Osteoblast (primary cell): ENCODE measurements around the gene SH2D2A. TPM values are rescaled to one million over a fixed set of nuclear protein-coding genes. Genes with fewer than 3 reads are reported as not detected.

Experiments
- DNase-seq: peaks from one replicate; pipeline ENCODE4 v3.0.0; 2011; ENCODE audit warnings: low spot score, mixed read lengths; ENCODE audit not compliant: insufficient read length; ENCODE audit errors: missing footprints
- H2AFZ ChIP-seq: 2 replicates; pipeline ENCODE4 v1.6.0; 2011; ENCODE audit warnings: mild to moderate bottlenecking, low read length
- H3K27ac ChIP-seq: 2 replicates; pipeline ENCODE4 v1.5.1; 2011; ENCODE audit warnings: mild to moderate bottlenecking, low read depth, low read length, moderate library complexity
- H3K27me3 ChIP-seq: 2 replicates; pipeline ENCODE4 v1.6.0; 2012; ENCODE audit warnings: mild to moderate bottlenecking, control low read depth, inconsistent platforms, low read length, moderate library complexity; ENCODE audit not compliant: insufficient read depth
- H3K36me3 ChIP-seq: 2 replicates; pipeline ENCODE4 v1.5.1; 2011; ENCODE audit warnings: mild to moderate bottlenecking, low read length, control low read depth, moderate library complexity; ENCODE audit not compliant: insufficient read depth
- H3K4me1 ChIP-seq: 2 replicates; pipeline ENCODE4 v1.5.1; 2011; ENCODE audit warnings: mild to moderate bottlenecking, low read length, control low read depth, moderate library complexity; ENCODE audit not compliant: insufficient read depth
- H3K4me2 ChIP-seq: 2 replicates; pipeline ENCODE4 v1.6.0; 2011; ENCODE audit warnings: mild to moderate bottlenecking, low read length; ENCODE audit not compliant: insufficient read depth
- H3K4me3 ChIP-seq: fragments of 200-600 bp; sonication (generic); 3 replicates; pipeline ENCODE4 v1.5.1; 2012; ENCODE audit warnings: mild to moderate bottlenecking, low read length, inconsistent platforms; ENCODE audit not compliant: insufficient read depth
- H3K79me2 ChIP-seq: 2 replicates; pipeline ENCODE4 v1.6.0; 2012; ENCODE audit warnings: mild to moderate bottlenecking, low read length, control low read depth, inconsistent platforms; ENCODE audit not compliant: insufficient read depth
- H3K9me3 ChIP-seq: 2 replicates; pipeline ENCODE4 v1.5.1; 2011; ENCODE audit warnings: low read depth, low read length, control low read depth
- H4K20me1 ChIP-seq: 2 replicates; pipeline ENCODE4 v1.6.0; 2012; ENCODE audit warnings: mild to moderate bottlenecking, low read length, control low read depth; ENCODE audit not compliant: insufficient read depth
- CTCF ChIP-seq: IDR thresholded peaks from 2 replicates; pipeline ENCODE4 v1.5.1; 2011; ENCODE audit warnings: mild to moderate bottlenecking, low read depth, low read length, moderate library complexity; ENCODE audit errors: extremely low read depth
- total RNA-seq: library from RNA; depleted of rRNA; stranded (reverse); fragments of >200 nt; gene quantifications from 2 replicates; pipeline ENCODE4 v1.2.3, GENCODE V29; 2012

SH2D2A gene
- total RNA-seq, 1 donor, result 0.36 TPM

DNA sequence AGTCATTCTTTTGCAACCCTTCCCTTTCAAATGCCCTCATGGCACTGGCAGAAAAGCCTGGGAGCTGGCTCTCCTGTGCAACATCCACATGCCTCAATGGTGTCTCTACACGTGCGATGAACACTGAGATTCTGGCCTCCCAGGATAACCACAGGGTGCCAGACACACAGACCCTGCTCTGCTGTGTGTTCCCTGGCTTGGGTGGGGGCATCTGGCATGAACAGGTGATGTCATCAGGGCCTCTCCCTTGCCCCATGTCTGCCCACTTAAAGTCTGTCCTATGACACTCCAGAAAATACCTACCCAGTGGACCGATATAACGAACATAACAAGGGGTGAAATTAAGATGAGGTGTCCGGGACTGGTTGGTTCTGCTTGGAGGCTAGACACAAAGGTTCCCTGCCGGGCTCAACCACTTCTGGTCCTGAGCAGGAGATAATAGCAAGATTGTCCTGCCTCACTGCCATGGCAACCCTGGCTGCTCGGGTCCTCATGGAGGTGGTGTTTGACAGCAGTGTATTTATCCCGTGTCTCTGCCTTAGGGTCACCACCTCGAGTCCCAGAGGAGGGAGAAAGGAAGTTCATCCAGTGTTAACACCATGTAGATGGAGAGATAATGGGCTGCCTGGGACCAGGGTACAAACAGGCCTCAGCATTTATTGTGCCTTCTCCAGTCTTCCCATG is 22.9 kb upstream of the SH2D2A start:
- TF ChIP-seq CTCF, result no peak
- H3K79me2 ChIP-seq, result no peaks in the 10 kb centered on the region
- no peak overlapping the region for H3K4me3 ChIP-seq

GRCh38 chr1:156838972-156839371 is 22.3 kb upstream of the SH2D2A start:
- TF ChIP-seq CTCF, result peak; percentile 82
- Histone ChIP-seq H3K4me2 (no peak overlapping the region), H3K27ac (no peak overlapping the region), H3K4me3 (no peak overlapping the region), H4K20me1 (no peaks in the 10 kb centered on the region), H3K9me3 (no peaks in the 10 kb centered on the region), H3K79me2 (no peaks in the 10 kb centered on the region), H3K27me3 (peaks cover 23% of the 10 kb centered on the region), H2AFZ (no peak overlapping the region), H3K4me1 (no peaks in the 10 kb centered on the region), H3K36me3 (no peaks in the 10 kb centered on the region)
- DNase-seq, result peak; percentile 95

More for the DNA sequence above, 22.9 kb upstream of the SH2D2A start:
- peak; percentile 44 for DNase-seq
- peaks cover 23% of the 10 kb centered on the region for H3K27me3 ChIP-seq
- no peaks in the 10 kb centered on the region for H3K9me3 ChIP-seq
- H3K36me3 ChIP-seq, result no peaks in the 10 kb centered on the region
- H2AFZ ChIP-seq, result no peak overlapping the region
- no peak overlapping the region for H3K4me2 ChIP-seq
- no peak overlapping the region for H3K27ac ChIP-seq
- H3K4me1 ChIP-seq, result no peaks in the 10 kb centered on the region
- H4K20me1 ChIP-seq, result no peaks in the 10 kb centered on the region

- H3K4me2 ChIP-seq, result no peak overlapping the region
- no peaks in the 10 kb centered on the region for H3K4me1 ChIP-seq
- no peak overlapping the region for H3K27ac ChIP-seq
- H3K36me3 ChIP-seq, result no peaks in the 10 kb centered on the region
- no peak overlapping the region for H2AFZ ChIP-seq
- no peak overlapping the region for H3K4me3 ChIP-seq
- no peaks in the 10 kb centered on the region for H3K9me3 ChIP-seq
- no peaks in the 10 kb centered on the region for H4K20me1 ChIP-seq
- no peaks in the 10 kb centered on the region for H3K79me2 ChIP-seq
- TF ChIP-seq CTCF, result no peak
- H3K27me3 ChIP-seq, result peaks cover 34% of the 10 kb centered on the region
- peak; percentile 60 for DNase-seq
Observed at GRCh38 chr1:156836892-156837291, 20.2 kb upstream of the SH2D2A start.

DNA sequence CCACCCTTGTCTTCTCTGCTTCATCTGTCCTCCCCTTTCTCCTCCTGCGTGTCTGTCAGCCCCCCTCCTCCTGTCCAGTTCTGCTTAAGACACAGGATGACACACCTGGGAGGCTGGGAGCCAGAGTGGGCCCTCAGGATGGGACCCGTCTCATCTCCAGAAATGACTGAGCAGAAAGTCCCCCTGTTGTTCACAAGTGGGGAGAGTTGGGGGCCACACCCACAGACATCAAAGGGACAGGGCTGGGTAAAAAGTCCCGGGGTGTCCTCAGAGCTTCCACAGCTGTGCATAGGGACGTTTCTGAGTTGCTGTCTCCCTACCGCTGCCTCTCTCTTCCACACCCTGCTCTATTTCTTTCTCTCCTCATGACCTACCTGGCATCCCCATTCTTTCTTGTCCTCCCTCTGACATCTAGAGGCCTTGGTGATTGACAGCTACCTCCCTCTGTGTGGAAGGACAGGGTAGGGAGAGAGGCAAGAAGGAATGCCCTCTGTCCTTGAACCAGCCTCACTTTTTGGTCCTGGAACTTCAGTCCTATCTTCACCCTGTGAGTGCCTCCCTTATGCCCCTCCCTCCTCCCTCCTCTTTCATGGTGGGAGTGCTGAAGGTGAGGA is 19.5 kb upstream of the SH2D2A start:
- H4K20me1 ChIP-seq, result no peaks in the 10 kb centered on the region
- H2AFZ ChIP-seq, result no peak overlapping the region
- H3K79me2 ChIP-seq, result no peaks in the 10 kb centered on the region
- H3K4me2 ChIP-seq, result no peak overlapping the region
- H3K27me3 ChIP-seq, result peaks cover 40% of the 10 kb centered on the region
- DNase-seq, result no peak
- H3K4me3 ChIP-seq, result no peak overlapping the region
- no peaks in the 10 kb centered on the region for H3K9me3 ChIP-seq
- H3K36me3 ChIP-seq, result no peaks in the 10 kb centered on the region
- TF ChIP-seq CTCF, result no peak
- no peak overlapping the region for H3K27ac ChIP-seq
- H3K4me1 ChIP-seq, result no peaks in the 10 kb centered on the region
